Upper lobe of left lung (tissue), 4 donors: ENCODE measurements around the gene APP.

Source experiments
- CTCF ChIP-seq, 6 experiments: fragments of 450-650 bp in 4 of 6; fragments of 200-600 bp in 2 of 6; sonication (generic) in 2 of 6; IDR thresholded peaks; one replicate each; pipeline ENCODE4 v1.5.1; 2016 to 2019; ENCODE audit warnings: antibody characterized with exemption in 6 of 6
- EP300 ChIP-seq, 4 donors: sonication (generic); formaldehyde crosslinking; IDR thresholded peaks; one replicate each; pipeline ENCODE4 v1.5.1; 2017; ENCODE audit warnings: antibody characterized with exemption in 4 of 4, control low read depth in 2 of 4
- POLR2A ChIP-seq, 4 donors: fragments of 450-650 bp; IDR thresholded peaks; one replicate each; pipeline ENCODE4 v1.5.1; 2016 to 2017; ENCODE audit warnings: antibody characterized with exemption in 4 of 4, mild to moderate bottlenecking in 2 of 4
- POLR2AphosphoS5 ChIP-seq, 2 donors: sonication (generic); formaldehyde crosslinking; IDR thresholded peaks; one replicate each; pipeline ENCODE4 v1.5.1; 2017; ENCODE audit warnings: antibody characterized with exemption in 2 of 2

GRCh38 chr21:26194326-26194725 lies 23.8 kb upstream of the APP start:
- TF ChIP-seq CTCF (IDR thresholded peaks at IDR 0.05) (no peak), POLR2A (IDR thresholded peaks at IDR 0.05) (no peak), POLR2AphosphoS5 (IDR thresholded peaks at IDR 0.05) (no peak), EP300 (IDR thresholded peaks at IDR 0.05) (no peak)
